Activated T-helper 1 cell treated with anti-CD3 and anti-CD28 coated beads, Interleukin-12 subunit alpha, Interleukin-12 subunit beta, Interleukin-2, Interleukin-4 antibody, amounts not matched to agents 30 ng/mL and 10 ng/mL and 1 ng/mL, durations not matched to agents 14 hours and 24 hours and 36 hours (primary cell): ENCODE measurements around the gene SPINT2. TPM values are rescaled to one million over a fixed set of nuclear protein-coding genes. Genes with fewer than 3 reads are reported as not detected.
"Not testable (repeated sequence)": the region's sequence is repeated elsewhere in the genome, so short reads cannot be mapped to it uniquely, and the experiment has no call there.

Source experiments
- DNase-seq: peaks from one replicate; pipeline ENCODE4 v3.0.0; 2021; ENCODE audit warnings: low spot score
- H3K27ac Mint-ChIP-seq: one replicate; pipeline ENCODE4 v1.8.0; 2021; ENCODE audit warnings: mild to moderate bottlenecking, mixed read lengths
- H3K27me3 Mint-ChIP-seq: one replicate; pipeline ENCODE4 v1.8.0; 2022; ENCODE audit warnings: mild to moderate bottlenecking, moderate library complexity, mixed read lengths; ENCODE audit not compliant: insufficient read depth
- H3K36me3 Mint-ChIP-seq: one replicate; pipeline ENCODE4 v1.8.0; 2021; ENCODE audit warnings: low read depth, mixed read lengths
- H3K4me1 Mint-ChIP-seq: one replicate; pipeline ENCODE4 v1.8.0; 2021; ENCODE audit warnings: low read depth, mixed read lengths
- H3K4me3 Mint-ChIP-seq: one replicate; pipeline ENCODE4 v1.8.0; 2021; ENCODE audit warnings: mild to moderate bottlenecking, moderate library complexity, mixed read lengths
- H3K9me3 Mint-ChIP-seq: one replicate; pipeline ENCODE4 v1.8.0; 2021; ENCODE audit warnings: mixed read lengths
- intact Hi-C: fragments of 100-400 bp; cut with micrococcal nuclease; formaldehyde crosslinking; loops from one replicate; pipeline ENCODE4 v1.15.1; 2024
- total RNA-seq: library from RNA; stranded (reverse); gene quantifications from 2 replicates; pipeline ENCODE4 v1.2.3, GENCODE V29; 2022

Gene SPINT2
- total RNA-seq, result 79.6 and 86.8 TPM in 2 replicates

- H3K9me3 Mint-ChIP-seq, result no peaks in the 10 kb centered on the region
- no peaks in the 10 kb centered on the region for H3K36me3 Mint-ChIP-seq
- no peak for DNase-seq
- intact Hi-C loops, result loop anchor here (1.0 to 2.0 kb wide), 6 partner anchors 8 to 110 kb away; partner anchors contain the start of genes CATSPERG, PPP1R14A and PSMD8
- peak within 1 kb of the TSS; percentile 94 for H3K4me3 Mint-ChIP-seq
- peak within 1 kb of the TSS; percentile 98 for H3K27ac Mint-ChIP-seq
- no peaks in the 10 kb centered on the region for H3K27me3 Mint-ChIP-seq
- H3K4me1 Mint-ChIP-seq, result peaks cover 53% of the 10 kb centered on the region
These were observed at the start of gene SPINT2 for GRCh38 chr19:38264486-38265212. SPINT2 (plus strand) TSS chr19:38264573; CDS start chr19:38264893, 320 bp downstream.

- H3K4me1 Mint-ChIP-seq, result peaks cover 10% of the 10 kb centered on the region
- intact Hi-C loops, result no loop called here
- no peak for DNase-seq
- no peak overlapping the region for H3K4me3 Mint-ChIP-seq
- H3K27me3 Mint-ChIP-seq, result peaks cover 40% of the 10 kb centered on the region
- H3K36me3 Mint-ChIP-seq, result no peaks in the 10 kb centered on the region
- no peak overlapping the region for H3K27ac Mint-ChIP-seq
- no peaks in the 10 kb centered on the region for H3K9me3 Mint-ChIP-seq
These were observed 47.4 kb upstream of the SPINT2 start for GRCh38 chr19:38216785-38217641.

GRCh38 chr19:38218204-38218603, 46.2 kb upstream of the SPINT2 start:
- H3K27ac Mint-ChIP-seq, result no peak overlapping the region
- no peaks in the 10 kb centered on the region for H3K9me3 Mint-ChIP-seq
- H3K4me3 Mint-ChIP-seq, result no peak overlapping the region
- peaks cover 14% of the 10 kb centered on the region for H3K4me1 Mint-ChIP-seq
- H3K36me3 Mint-ChIP-seq, result peaks cover 2% of the 10 kb centered on the region
- no peak for DNase-seq
- intact Hi-C loops, result no loop called here
- peaks cover 36% of the 10 kb centered on the region for H3K27me3 Mint-ChIP-seq

GRCh38 chr19:38219221-38219620, 45.2 kb upstream of the SPINT2 start:
- Mint-ChIP-seq H3K4me1 (peaks cover 15% of the 10 kb centered on the region), H3K27me3 (peaks cover 38% of the 10 kb centered on the region), H3K36me3 (peaks cover 4% of the 10 kb centered on the region), H3K27ac (no peak overlapping the region), H3K9me3 (no peaks in the 10 kb centered on the region), H3K4me3 (no peak overlapping the region)
- intact Hi-C loops, result no loop called here
- DNase-seq, result no peak

- H3K27me3 Mint-ChIP-seq, result peaks cover 46% of the 10 kb centered on the region
- no peaks in the 10 kb centered on the region for H3K9me3 Mint-ChIP-seq
- no peak overlapping the region for H3K27ac Mint-ChIP-seq
- DNase-seq, result no peak
- no peak overlapping the region for H3K4me3 Mint-ChIP-seq
- peaks cover 6% of the 10 kb centered on the region for H3K36me3 Mint-ChIP-seq
- peaks cover 17% of the 10 kb centered on the region for H3K4me1 Mint-ChIP-seq
- intact Hi-C loops, result loop anchor here (10.0 kb wide), 1 partner anchor 177 kb away; no protein-coding TSS in a partner anchor
These were observed 43.0 kb upstream of the SPINT2 start for GRCh38 chr19:38221421-38221820.

- H3K27ac Mint-ChIP-seq, result no peak overlapping the region
- H3K4me1 Mint-ChIP-seq, result peaks cover 23% of the 10 kb centered on the region
- peaks cover 53% of the 10 kb centered on the region for H3K27me3 Mint-ChIP-seq
- H3K9me3 Mint-ChIP-seq, result no peaks in the 10 kb centered on the region
- H3K4me3 Mint-ChIP-seq, result no peak overlapping the region
- peaks cover 6% of the 10 kb centered on the region for H3K36me3 Mint-ChIP-seq
- DNase-seq, result no peak
- intact Hi-C loops, result loop anchor here (10.0 kb wide), 1 partner anchor 177 kb away; no protein-coding TSS in a partner anchor
These were observed 42.2 kb upstream of the SPINT2 start for GRCh38 chr19:38221919-38222830.

GRCh38 chr19:38223119-38223523, 41.3 kb upstream of the SPINT2 start:
- no peak for DNase-seq
- Mint-ChIP-seq H3K27me3 (peaks cover 62% of the 10 kb centered on the region), H3K36me3 (peaks cover 6% of the 10 kb centered on the region), H3K27ac (peak overlapping the region; percentile 3), H3K4me3 (peak overlapping the region; percentile 11), H3K9me3 (no peaks in the 10 kb centered on the region), H3K4me1 (peaks cover 29% of the 10 kb centered on the region)
- intact Hi-C loops, result loop anchor here (10.0 kb wide), 1 partner anchor 178 kb away; no protein-coding TSS in a partner anchor

- peaks cover 6% of the 10 kb centered on the region for H3K36me3 Mint-ChIP-seq
- no peak for DNase-seq
- peaks cover 29% of the 10 kb centered on the region for H3K4me1 Mint-ChIP-seq
- peak overlapping the region; percentile 11 for H3K4me3 Mint-ChIP-seq
- intact Hi-C loops, result loop anchor here (10.0 kb wide), 1 partner anchor 179 kb away; no protein-coding TSS in a partner anchor
- peaks cover 62% of the 10 kb centered on the region for H3K27me3 Mint-ChIP-seq
- no peak overlapping the region for H3K27ac Mint-ChIP-seq
- no peaks in the 10 kb centered on the region for H3K9me3 Mint-ChIP-seq
These were observed 40.8 kb upstream of the SPINT2 start for GRCh38 chr19:38223617-38224013.

GRCh38 chr19:38224014-38224862, 40.1 kb upstream of the SPINT2 start, which contains the start of gene DPF1:
DPF1 (minus strand) TSS chr19:38224222; CDS start chr19:38224142, 80 bp downstream.
- H3K4me1 Mint-ChIP-seq, result peaks cover 29% of the 10 kb centered on the region
- peak within 1 kb of the TSS; percentile 64 for H3K27ac Mint-ChIP-seq
- H3K9me3 Mint-ChIP-seq, result no peaks in the 10 kb centered on the region
- H3K4me3 Mint-ChIP-seq, result peak within 1 kb of the TSS; percentile 83
- H3K36me3 Mint-ChIP-seq, result peaks cover 6% of the 10 kb centered on the region
- H3K27me3 Mint-ChIP-seq, result peaks cover 60% of the 10 kb centered on the region
- peak; percentile 47 for DNase-seq
- intact Hi-C loops, result loop anchor here (10.0 kb wide), 1 partner anchor 179 kb away; no protein-coding TSS in a partner anchor

- peaks cover 62% of the 10 kb centered on the region for H3K27me3 Mint-ChIP-seq
- not testable (repeated sequence) for DNase-seq, H3K9me3 Mint-ChIP-seq, H3K27ac Mint-ChIP-seq, H3K36me3 Mint-ChIP-seq
- intact Hi-C loops, result loop anchor here (10.0 kb wide), 1 partner anchor 180 kb away; no protein-coding TSS in a partner anchor
- peak overlapping the region; percentile 83 for H3K4me3 Mint-ChIP-seq
- H3K4me1 Mint-ChIP-seq, result peaks cover 29% of the 10 kb centered on the region
These were observed 39.5 kb upstream of the SPINT2 start for GRCh38 chr19:38224863-38225218.

- Mint-ChIP-seq H3K36me3 (peaks cover 6% of the 10 kb centered on the region), H3K27me3 (peaks cover 68% of the 10 kb centered on the region), H3K4me3 (peak overlapping the region; percentile 50), H3K27ac (no peak overlapping the region), H3K9me3 (no peaks in the 10 kb centered on the region), H3K4me1 (peaks cover 29% of the 10 kb centered on the region)
- no peak for DNase-seq
- intact Hi-C loops, result loop anchor here (10.0 kb wide), 1 partner anchor 183 kb away; no protein-coding TSS in a partner anchor
These were observed 36.9 kb upstream of the SPINT2 start for GRCh38 chr19:38227287-38228004.
